GM21526 (cell line): ENCODE measurements around the gene SAMD14.

Source experiments
- ATAC-seq: cut with Tn5 transposase; IDR thresholded peaks from one replicate; pipeline ENCODE4 v1.9.1; 2021; ENCODE audit warnings: moderate library complexity; ENCODE audit not compliant: unreplicated experiment, low FRiP score

SAMD14 gene

GRCh38 chr17:50087246-50087911 lies 42.6 kb downstream of the SAMD14 start:
- ATAC-seq = no peak

DNA sequence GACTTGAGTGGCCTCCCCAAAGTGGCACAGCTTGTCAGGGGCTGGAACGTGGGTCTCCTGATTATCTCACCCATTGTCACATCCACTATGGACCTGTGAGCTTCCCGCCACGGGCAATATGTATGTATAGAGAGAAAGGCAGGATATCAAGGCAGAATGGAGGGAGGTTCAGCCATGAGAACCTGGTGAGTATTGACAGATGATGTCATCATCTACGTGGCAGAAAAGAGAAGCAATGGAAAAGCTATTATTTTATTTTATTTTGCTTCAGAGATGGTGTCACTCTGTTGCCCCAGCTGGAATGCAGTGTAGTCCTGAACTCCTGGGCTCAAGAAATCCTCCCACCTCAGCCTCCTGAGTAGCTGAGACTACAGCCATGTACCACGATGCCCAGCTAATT lies 48.2 kb downstream of the SAMD14 start:
- no peak for ATAC-seq

GRCh38 chr17:50080827-50081226 lies 49.1 kb downstream of the SAMD14 start:
- no peak for ATAC-seq

DNA sequence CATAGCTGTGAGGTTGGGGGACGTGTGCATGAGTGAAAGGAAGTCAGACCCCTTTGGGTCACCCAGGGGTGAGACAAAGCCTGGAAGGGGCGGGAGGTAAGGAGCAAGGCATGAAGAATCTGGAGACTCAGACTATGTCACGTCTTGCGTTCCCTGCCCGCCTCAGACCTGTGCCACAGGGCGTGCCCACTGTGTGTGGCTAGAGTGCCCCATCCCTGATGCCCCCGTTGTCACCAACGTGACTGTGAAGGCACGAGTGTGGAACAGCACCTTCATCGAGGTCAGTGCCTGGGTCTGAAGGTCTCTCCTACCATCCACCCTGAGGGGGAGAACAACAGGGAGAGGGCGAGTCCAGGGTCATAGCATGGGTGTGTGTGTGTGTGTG lies 49.9 kb downstream of the SAMD14 start:
- ATAC-seq = no peak

DNA sequence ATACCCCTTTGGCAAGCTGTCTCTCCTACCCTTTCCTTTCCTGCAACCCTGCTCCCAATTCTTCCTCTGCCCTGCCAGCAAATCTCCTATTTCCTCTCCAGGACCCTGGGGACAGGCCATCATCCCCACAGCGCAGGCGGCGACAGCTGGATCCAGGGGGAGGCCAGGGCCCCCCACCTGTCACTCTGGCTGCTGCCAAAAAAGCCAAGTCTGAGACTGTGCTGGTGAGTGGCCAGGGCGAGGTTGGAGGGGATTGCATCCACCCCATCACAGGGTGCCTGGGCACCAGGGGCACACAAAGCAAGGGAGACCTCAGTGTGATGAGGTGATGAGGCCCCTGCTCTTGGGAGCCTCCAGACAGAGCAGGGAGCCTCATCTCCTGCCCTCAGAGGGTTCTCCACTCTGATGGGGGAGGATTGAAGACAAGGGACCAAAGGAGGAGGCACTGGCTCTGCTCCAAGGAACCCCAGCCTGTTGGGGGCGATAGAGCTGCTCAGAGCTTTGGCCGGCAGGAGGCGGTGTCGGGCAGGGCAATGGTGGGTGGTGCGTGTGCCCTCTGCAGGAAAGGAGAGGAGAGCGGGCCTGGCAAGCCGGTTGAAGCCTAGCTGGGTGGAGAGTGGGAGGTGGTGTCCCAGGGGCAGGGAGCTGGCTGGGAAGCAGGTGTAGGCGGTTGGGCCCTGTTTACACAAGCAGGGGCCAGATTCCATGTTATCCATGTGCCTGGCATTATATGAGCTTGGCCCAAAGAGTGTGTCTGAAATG lies 50.4 kb downstream of the SAMD14 start:
- ATAC-seq = no peak

- ATAC-seq = no peak
Measured at GRCh38 chr17:50078430-50078829, 51.5 kb downstream of the SAMD14 start.

GRCh38 chr17:50076591-50077235 lies 53.2 kb downstream of the SAMD14 start:
- ATAC-seq = no peak

- no peak for ATAC-seq
Measured at GRCh38 chr17:50076221-50076590, 53.8 kb downstream of the SAMD14 start.

GRCh38 chr17:50075446-50076032 lies 54.4 kb downstream of the SAMD14 start:
- ATAC-seq = no peak

- no peak for ATAC-seq
Measured at GRCh38 chr17:50074227-50074626, 55.7 kb downstream of the SAMD14 start.

DNA sequence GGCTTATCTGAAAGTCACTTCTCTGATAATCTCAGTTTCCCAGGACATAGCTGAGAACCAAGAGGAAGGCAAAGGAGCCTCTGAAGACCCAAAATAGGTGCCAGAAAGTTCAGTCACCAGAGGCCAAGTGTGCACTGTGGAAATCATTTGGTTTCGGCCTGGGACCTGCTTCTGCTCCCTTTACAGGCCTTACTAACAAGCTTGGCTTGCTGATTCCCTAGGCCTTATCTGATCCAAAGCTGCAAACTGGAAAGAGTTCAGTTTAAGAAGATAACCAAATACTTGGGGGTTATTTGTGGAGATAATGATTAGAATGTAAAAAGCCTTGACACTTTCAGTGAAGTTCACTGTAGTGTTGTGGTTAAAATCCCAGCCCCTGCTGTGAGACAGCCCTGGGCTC lies 57.0 kb downstream of the SAMD14 start:
- ATAC-seq = no peak

DNA sequence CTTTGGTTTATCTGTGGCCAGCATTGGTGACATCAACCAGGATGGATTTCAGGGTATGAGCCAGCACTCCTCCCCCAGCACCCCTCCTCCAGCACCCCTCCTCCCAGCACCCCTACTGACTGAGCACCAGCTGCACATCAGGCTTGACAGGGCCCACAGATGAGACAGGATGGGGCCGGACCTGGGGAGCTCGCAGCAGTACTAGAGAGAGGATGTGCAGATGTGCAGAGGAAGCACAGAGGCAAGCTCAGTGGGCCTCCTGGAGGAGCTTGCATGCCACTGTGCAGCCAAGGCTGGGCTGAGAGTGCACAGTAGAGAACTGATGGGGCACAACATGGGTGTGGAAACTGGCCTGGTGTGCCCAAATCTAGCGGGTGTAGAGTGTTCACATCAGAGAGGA lies 57.8 kb downstream of the SAMD14 start:
- ATAC-seq = no peak

DNA sequence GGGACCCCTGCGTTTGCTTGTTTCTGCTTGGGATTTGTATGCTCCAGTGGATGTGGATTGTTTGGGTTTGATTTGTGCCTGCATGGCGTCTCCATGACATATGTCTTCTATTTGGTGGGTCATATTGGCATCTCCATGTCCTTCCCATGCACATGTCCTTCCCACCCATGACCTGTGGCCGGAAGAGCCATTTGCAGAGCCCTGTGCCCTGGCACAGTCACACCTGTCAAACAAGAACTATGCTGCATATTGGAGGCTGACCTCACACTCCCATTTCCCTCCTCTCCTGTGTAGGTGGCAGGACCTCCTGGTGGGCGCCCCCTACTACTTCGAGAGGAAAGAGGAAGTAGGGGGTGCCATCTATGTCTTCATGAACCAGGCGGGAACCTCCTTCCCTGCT lies 58.3 kb downstream of the SAMD14 start:
- no peak for ATAC-seq

- no peak for ATAC-seq
Measured at GRCh38 chr17:50070908-50071680, 58.9 kb downstream of the SAMD14 start.

GRCh38 chr17:50067996-50068395 lies 62.0 kb downstream of the SAMD14 start:
- ATAC-seq = no peak

GRCh38 chr17:50066995-50067394 lies 63.0 kb downstream of the SAMD14 start:
- ATAC-seq = no peak

DNA sequence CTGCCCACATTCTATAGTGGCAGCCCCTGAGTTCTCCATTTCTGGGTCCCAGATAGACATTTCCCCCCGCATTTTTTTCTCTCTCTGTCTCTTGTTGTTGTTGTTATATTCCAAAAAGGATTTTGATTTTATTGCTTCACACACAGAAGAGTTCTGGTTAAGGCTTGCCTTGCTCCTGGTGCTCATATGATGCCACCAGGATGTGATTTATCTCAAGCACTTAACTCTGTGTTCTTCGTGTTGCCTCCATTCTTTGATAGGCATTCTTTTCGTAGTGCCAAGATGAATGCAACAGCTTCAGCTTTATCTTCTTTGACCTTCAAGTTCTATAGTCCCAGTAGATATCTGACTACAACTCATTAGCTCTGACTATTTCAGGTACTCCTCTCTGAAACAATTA lies 64.9 kb downstream of the SAMD14 start:
- ATAC-seq = no peak

DNA sequence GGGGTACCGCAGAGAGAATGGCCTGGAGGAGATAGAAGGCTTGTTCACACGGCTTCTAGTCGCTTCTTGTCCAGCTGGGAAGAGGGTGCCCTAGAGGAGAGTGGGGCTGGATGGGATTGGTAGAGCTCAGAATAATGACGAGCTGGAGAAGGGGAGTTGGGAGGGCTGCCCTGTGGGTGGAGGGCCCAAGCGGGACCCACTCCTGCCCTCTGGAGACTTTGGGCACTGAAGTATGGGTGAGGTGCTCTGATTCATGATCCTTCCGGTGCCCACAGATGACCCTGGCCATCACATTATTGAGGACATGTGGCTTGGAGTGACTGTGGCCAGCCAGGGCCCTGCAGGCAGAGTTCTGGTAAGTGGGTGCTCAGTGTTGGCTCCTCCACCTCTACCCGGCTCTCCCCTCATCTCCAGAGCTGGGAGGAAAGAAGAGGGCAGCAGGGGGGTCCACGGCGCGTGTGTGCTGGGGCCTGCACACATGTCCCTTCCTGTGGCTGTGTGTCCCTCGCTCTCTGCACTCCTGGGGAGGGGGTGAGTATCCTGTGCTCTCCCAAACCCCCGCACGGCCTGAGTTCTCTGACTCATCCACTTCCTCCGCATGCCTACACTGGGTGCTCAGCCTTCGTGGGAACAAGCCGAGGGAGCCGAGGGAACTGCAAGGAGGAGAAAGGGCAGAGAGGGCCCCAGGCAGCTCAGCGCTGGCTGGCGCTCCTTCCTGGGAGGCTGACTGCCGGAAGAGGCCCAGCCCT lies 65.5 kb downstream of the SAMD14 start:
- ATAC-seq = no peak

DNA sequence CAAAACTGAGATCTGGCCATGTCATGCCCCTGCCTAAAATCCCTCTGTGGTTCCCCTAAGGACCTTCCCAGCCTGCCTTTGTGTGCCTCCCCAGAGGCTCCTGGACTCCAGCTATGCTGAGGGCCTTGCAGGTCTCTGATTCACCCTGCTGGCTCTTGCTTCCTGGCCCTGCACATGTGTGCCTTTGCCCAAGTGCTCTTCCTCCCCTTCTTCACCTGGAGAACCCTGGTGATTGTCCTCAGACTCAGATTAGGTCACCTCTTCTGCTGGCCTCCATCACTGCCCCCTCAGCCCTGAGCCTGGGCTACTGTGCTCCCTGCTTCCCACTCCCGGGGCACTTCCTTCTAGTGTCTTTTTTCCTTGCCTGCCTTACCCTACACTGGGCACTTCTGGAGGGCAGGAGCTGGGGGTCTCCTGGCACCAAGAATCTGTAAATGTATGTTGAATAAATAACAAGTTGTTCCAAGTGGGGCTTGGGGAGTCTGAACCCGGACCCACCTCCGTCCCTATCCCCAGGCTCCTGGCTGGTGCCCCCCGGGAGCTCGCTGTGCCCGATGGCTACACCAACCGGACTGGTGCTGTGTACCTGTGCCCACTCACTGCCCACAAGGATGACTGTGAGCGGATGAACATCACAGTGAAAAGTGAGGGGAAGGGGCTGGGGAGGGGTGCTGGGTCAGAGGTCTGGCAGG lies 66.3 kb downstream of the SAMD14 start:
- ATAC-seq = no peak
